ENCODE measurements around the gene MAP1S.
A peak's percentile ranks its signal among the peaks of the same experiment; 100 is the strongest.

MAP1S gene

GRCh38 chr19:17686023-17686521 is 33.2 kb upstream of the MAP1S start:
- Mint-ChIP-seq H3K9me3 (no peaks in the 10 kb centered on the region), H3K4me1 (peaks cover 10 to 22% of the 10 kb centered on the region in 2 donors), H3K4me3 (no peak overlapping the region), H3K36me3 (peaks cover 3 to 4% of the 10 kb centered on the region in 2 donors), H3K27ac (no peak overlapping the region), H3K27me3 (peaks cover 59 to 81% of the 10 kb centered on the region in 2 donors)
- ATAC-seq (replicated peaks) (no peak), DNase-seq (no peak)

GRCh38 chr19:17686592-17687024 is 32.7 kb upstream of the MAP1S start:
- Mint-ChIP-seq H3K4me3 (no peak overlapping the region), H3K27me3 (peaks cover 55 to 76% of the 10 kb centered on the region in 2 donors), H3K36me3 (peaks cover 3 to 4% of the 10 kb centered on the region in 2 donors), H3K27ac (no peak overlapping the region), H3K9me3 (no peaks in the 10 kb centered on the region), H3K4me1 (peaks cover 9 to 17% of the 10 kb centered on the region in 2 donors)
- ATAC-seq (replicated peaks) (peak; percentile 24 to 36), DNase-seq (no peak)

- H3K27me3 Mint-ChIP-seq = peaks cover 55 to 74% of the 10 kb centered on the region in 2 donors
- no peak for DNase-seq
- no peaks in the 10 kb centered on the region for H3K9me3 Mint-ChIP-seq
- H3K27ac Mint-ChIP-seq = no peak overlapping the region
- no peak for ATAC-seq (replicated peaks)
- peaks cover 3 to 4% of the 10 kb centered on the region in 2 donors for H3K36me3 Mint-ChIP-seq
- peaks cover 9 to 17% of the 10 kb centered on the region in 2 donors for H3K4me1 Mint-ChIP-seq
- peak overlapping the region; percentile 11 to 31 for H3K4me3 Mint-ChIP-seq
Measured at GRCh38 chr19:17687141-17687856, 32.0 kb upstream of the MAP1S start.

GRCh38 chr19:17687857-17688784 is 31.2 kb upstream of the MAP1S start, which contains the start of gene UNC13A:
UNC13A (minus strand) TSS chr19:17688354; CDS start chr19:17688199, 155 bp downstream.
- Mint-ChIP-seq H3K27ac (no peak within 1 kb of the TSS), H3K4me3 (peak within 1 kb of the TSS; percentile 31 to 33)
- peak; percentile 14 for DNase-seq

GRCh38 chr19:17688853-17689595 is 30.3 kb upstream of the MAP1S start:
- Mint-ChIP-seq H3K4me3 (peak overlapping the region; percentile 18 to 33), H3K36me3 (peaks cover 3 to 4% of the 10 kb centered on the region in 2 donors), H3K27ac (no peak overlapping the region), H3K9me3 (no peaks in the 10 kb centered on the region), H3K4me1 (peaks cover 9 to 17% of the 10 kb centered on the region in 2 donors), H3K27me3 (peaks cover 58 to 73% of the 10 kb centered on the region in 2 donors)
- no peak for DNase-seq
- peak; percentile 21 to 23 for ATAC-seq (replicated peaks)

More at GRCh38 chr19:17687857-17688784, 31.2 kb upstream of the MAP1S start, which contains the start of gene UNC13A:
- Mint-ChIP-seq H3K27me3 (peaks cover 57 to 74% of the 10 kb centered on the region in 2 donors), H3K4me1 (peaks cover 9 to 17% of the 10 kb centered on the region in 2 donors), H3K9me3 (no peaks in the 10 kb centered on the region), H3K36me3 (peaks cover 3 to 4% of the 10 kb centered on the region in 2 donors)
- peak; percentile 73 to 81 for ATAC-seq (replicated peaks)

GRCh38 chr19:17692566-17692965 is 26.7 kb upstream of the MAP1S start:
- H3K27me3 Mint-ChIP-seq = peaks cover 54 to 77% of the 10 kb centered on the region in 2 donors

GRCh38 chr19:17695198-17695597 is 24.1 kb upstream of the MAP1S start:
- Mint-ChIP-seq H3K4me1 (peaks cover 0 to 2% of the 10 kb centered on the region in 2 donors), H3K4me3 (no peak overlapping the region), H3K36me3 (no peaks in the 10 kb centered on the region), H3K27me3 (peaks cover 63 to 80% of the 10 kb centered on the region in 2 donors), H3K27ac (no peak overlapping the region), H3K9me3 (no peaks in the 10 kb centered on the region)
- DNase-seq (no peak), ATAC-seq (replicated peaks) (no peak)

More at GRCh38 chr19:17692566-17692965, 26.7 kb upstream of the MAP1S start:
- H3K9me3 Mint-ChIP-seq = no peaks in the 10 kb centered on the region
- H3K4me3 Mint-ChIP-seq = no peak overlapping the region
- peaks cover 2 to 4% of the 10 kb centered on the region in 2 donors for H3K36me3 Mint-ChIP-seq
- H3K4me1 Mint-ChIP-seq = peaks cover 7 to 9% of the 10 kb centered on the region in 2 donors
- H3K27ac Mint-ChIP-seq = no peak overlapping the region
- ATAC-seq (replicated peaks) = no peak
- no peak for DNase-seq

GRCh38 chr19:17703824-17704463 is 15.3 kb upstream of the MAP1S start:
- Mint-ChIP-seq H3K4me3 (no peak overlapping the region), H3K4me1 (peaks cover 0 to 2% of the 10 kb centered on the region in 2 donors), H3K27ac (no peak overlapping the region), H3K9me3 (no peaks in the 10 kb centered on the region), H3K27me3 (peaks cover 13 to 19% of the 10 kb centered on the region in 2 donors), H3K36me3 (no peaks in the 10 kb centered on the region)
- DNase-seq (peak; percentile 52), ATAC-seq (replicated peaks) (peak; percentile 89 to 96)

- Mint-ChIP-seq H3K4me1 (peaks cover 0 to 2% of the 10 kb centered on the region in 2 donors), H3K27me3 (peaks cover 0 to 4% of the 10 kb centered on the region in 2 donors), H3K27ac (no peak overlapping the region), H3K36me3 (no peaks in the 10 kb centered on the region), H3K9me3 (no peaks in the 10 kb centered on the region), H3K4me3 (no peak overlapping the region)
- ATAC-seq (replicated peaks) (no peak), DNase-seq (no peak)
Measured at GRCh38 chr19:17706750-17707181, 12.5 kb upstream of the MAP1S start.

GRCh38 chr19:17711851-17712250 is 7.4 kb upstream of the MAP1S start:
- ATAC-seq (replicated peaks) = no peak
- H3K4me3 Mint-ChIP-seq = no peak overlapping the region
- H3K27me3 Mint-ChIP-seq = peaks cover 0 to 3% of the 10 kb centered on the region in 2 donors
- H3K9me3 Mint-ChIP-seq = no peaks in the 10 kb centered on the region
- no peaks in the 10 kb centered on the region for H3K36me3 Mint-ChIP-seq
- no peaks in the 10 kb centered on the region for H3K4me1 Mint-ChIP-seq
- no peak for DNase-seq
- H3K27ac Mint-ChIP-seq = no peak overlapping the region

GRCh38 chr19:17716309-17716929 is 2.9 kb upstream of the MAP1S start:
- Mint-ChIP-seq H3K9me3 (no peaks in the 10 kb centered on the region), H3K4me3 (no peak overlapping the region), H3K27ac (no peak overlapping the region), H3K4me1 (peaks cover 28 to 38% of the 10 kb centered on the region in 2 donors), H3K36me3 (peaks cover 9 to 12% of the 10 kb centered on the region in 2 donors), H3K27me3 (no peaks in the 10 kb centered on the region)
- ATAC-seq (replicated peaks) = no peak
- no peak for DNase-seq

- H3K4me1 Mint-ChIP-seq = peaks cover 37 to 51% of the 10 kb centered on the region in 2 donors
- H3K27me3 Mint-ChIP-seq = no peaks in the 10 kb centered on the region
- H3K36me3 Mint-ChIP-seq = peaks cover 18 to 19% of the 10 kb centered on the region in 2 donors
- ATAC-seq (replicated peaks) (peak; percentile 31 to 36), DNase-seq (no peak)
- H3K4me3 Mint-ChIP-seq = peak overlapping the region; percentile 84 to 89
- no peaks in the 10 kb centered on the region for H3K9me3 Mint-ChIP-seq
- peak overlapping the region; percentile 91 for H3K27ac Mint-ChIP-seq
Measured at GRCh38 chr19:17718550-17718946, 732 bp upstream of the MAP1S start.
